ENCODE results near the gene MFGE8. TPM values are rescaled to one million over a fixed set of nuclear protein-coding genes. Genes with fewer than 3 reads are reported as not detected.
A peak's percentile ranks its signal among the peaks of the same experiment; 100 is the strongest.

The MFGE8 gene
- total RNA-seq, 4 donors from 2014 or later, result 239 to 437 (median 395) TPM

GRCh38 chr15:88900309-88900981 lies 12.7 kb downstream of the MFGE8 start:
- no peaks in the 10 kb centered on the region for H3K9me3 ChIP-seq
- H3K27ac ChIP-seq, result peak overlapping the region; percentile 74 to 85 (median 79)
- DNase-seq (peak; percentile 45 to 58), ATAC-seq (peak; percentile 58 to 65)
- peaks cover 0 to 3% (median under 1%) of the 10 kb centered on the region in 3 donors for H3K27me3 ChIP-seq
- in situ Hi-C loops (cut with MboI; ENCODE audit: low sequenced_read_pairs in 4 of 4) (loop anchor here (5.0 to 25.0 kb wide), 4 partner anchors 114 to 264 kb away; no protein-coding TSS in a partner anchor), intact Hi-C loops (cut with DNase I; ENCODE audit: low total_unique reads) (no loop called here)
- H3K4me3 ChIP-seq, result no peak overlapping the region
- TF ChIP-seq POLR2A (IDR thresholded peaks at IDR 0.05) (no peak), CTCF (IDR thresholded peaks at IDR 0.05 in 4 of 5, conservative IDR thresholded peaks at IDR 0.05 in 1 of 5) (no peak)
- H3K36me3 ChIP-seq, result peaks cover 0 to 65% of the 10 kb centered on the region in 2 donors
- peaks cover 25 to 51% of the 10 kb centered on the region in 2 donors for H3K4me1 ChIP-seq

GRCh38 chr15:88899251-88899650 lies 13.9 kb downstream of the MFGE8 start:
- in situ Hi-C loops (cut with MboI; ENCODE audit: low sequenced_read_pairs in 4 of 4), result loop anchor here in 2 of 4 donors (10.0 kb wide), 2 partner anchors 276 to 286 kb away; no protein-coding TSS in a partner anchor

DNA sequence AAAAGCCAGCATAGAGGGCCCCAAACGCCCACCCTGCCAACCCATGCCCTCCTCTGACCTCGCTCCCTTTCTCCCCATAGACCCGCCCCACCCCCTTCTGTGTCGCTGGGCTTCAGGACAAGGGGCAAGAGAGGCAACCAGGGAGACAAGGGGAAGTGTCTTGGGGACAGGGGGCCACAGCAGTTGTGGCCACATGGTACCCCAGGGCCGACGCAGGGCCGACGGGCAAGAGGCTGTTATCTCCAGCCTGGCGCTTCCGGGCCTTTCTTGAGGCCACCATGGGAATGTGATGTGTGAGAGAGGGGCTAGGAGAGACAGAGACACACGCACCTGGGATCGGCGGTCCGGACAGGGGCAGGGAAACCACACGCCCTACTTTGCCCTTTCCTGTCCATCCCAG lies 14.4 kb downstream of the MFGE8 start:
- DNase-seq, result no peak

More at GRCh38 chr15:88899251-88899650, 13.9 kb downstream of the MFGE8 start:
- Histone ChIP-seq H3K27ac (peak overlapping the region; percentile 74 to 85 (median 79)), H3K4me3 (no peak overlapping the region), H3K9me3 (no peaks in the 10 kb centered on the region), H3K27me3 (peaks cover 7 to 11% (median 10%) of the 10 kb centered on the region in 3 donors), H3K36me3 (peaks cover 0 to 53% of the 10 kb centered on the region in 2 donors), H3K4me1 (peaks cover 22 to 50% of the 10 kb centered on the region in 2 donors)
- DNase-seq (no peak), ATAC-seq (no peak)
- intact Hi-C loops (cut with DNase I; ENCODE audit: low total_unique reads), result loop anchor here (5.0 kb wide), 2 partner anchors 273 to 277 kb away; partner anchors contain the start of gene AEN
- TF ChIP-seq POLR2A (IDR thresholded peaks at IDR 0.05) (no peak), CTCF (IDR thresholded peaks at IDR 0.05 in 4 of 5, conservative IDR thresholded peaks at IDR 0.05 in 1 of 5) (no peak)

More for the DNA sequence above, 14.4 kb downstream of the MFGE8 start:
- H3K27ac ChIP-seq, result peak overlapping the region; percentile 34 to 85 (median 79)
- in situ Hi-C loops (cut with MboI; ENCODE audit: low sequenced_read_pairs in 4 of 4) (loop anchor here in 2 of 4 donors (10.0 kb wide), 2 partner anchors 276 to 286 kb away; no protein-coding TSS in a partner anchor), intact Hi-C loops (cut with DNase I; ENCODE audit: low total_unique reads) (loop anchor here (5.0 kb wide), 2 partner anchors 274 to 276 kb away; partner anchors contain the start of gene AEN)
- H3K9me3 ChIP-seq, result no peaks in the 10 kb centered on the region
- peaks cover 0 to 48% of the 10 kb centered on the region in 2 donors for H3K36me3 ChIP-seq
- TF ChIP-seq CTCF (IDR thresholded peaks at IDR 0.05 in 4 of 5, conservative IDR thresholded peaks at IDR 0.05 in 1 of 5) (no peak), POLR2A (IDR thresholded peaks at IDR 0.05) (no peak)
- no peak overlapping the region for H3K4me3 ChIP-seq
- peaks cover 10 to 15% (median 11%) of the 10 kb centered on the region in 3 donors for H3K27me3 ChIP-seq
- H3K4me1 ChIP-seq, result peaks cover 22 to 48% of the 10 kb centered on the region in 2 donors
- ATAC-seq, result no peak
